Osteocyte (in vitro differentiated cells): ENCODE data around the gene PNPLA1. TPM values are rescaled to one million over a fixed set of nuclear protein-coding genes. Genes with fewer than 3 reads are reported as not detected.

Source experiments
- DNase-seq: peaks from one replicate; pipeline ENCODE4 v3.0.0; 2021; ENCODE audit warnings: mixed read lengths; ENCODE audit not compliant: unreplicated experiment; ENCODE audit errors: extremely low spot score
- H3K27ac Mint-ChIP-seq: one replicate; pipeline ENCODE4 v1.8.0; 2021; ENCODE audit warnings: mild to moderate bottlenecking, mixed read lengths; ENCODE audit not compliant: unreplicated experiment
- H3K27me3 Mint-ChIP-seq: one replicate; pipeline ENCODE4 v1.8.0; 2021; ENCODE audit warnings: mixed read lengths; ENCODE audit not compliant: unreplicated experiment
- H3K36me3 Mint-ChIP-seq: one replicate; pipeline ENCODE4 v1.8.0; 2021; ENCODE audit warnings: mixed read lengths; ENCODE audit not compliant: unreplicated experiment
- H3K4me1 Mint-ChIP-seq: one replicate; pipeline ENCODE4 v1.8.0; 2021; ENCODE audit warnings: mixed read lengths; ENCODE audit not compliant: unreplicated experiment
- H3K4me3 Mint-ChIP-seq: one replicate; pipeline ENCODE4 v1.8.0; 2021; ENCODE audit warnings: mild to moderate bottlenecking, moderate library complexity, mixed read lengths; ENCODE audit not compliant: unreplicated experiment
- H3K9me3 Mint-ChIP-seq: one replicate; pipeline ENCODE4 v1.8.0; 2021; ENCODE audit warnings: mixed read lengths; ENCODE audit not compliant: unreplicated experiment
- CTCF ChIP-seq: fragments of 200-600 bp; sonication (generic); IDR thresholded peaks from 2 replicates; pipeline ENCODE4 v1.5.0; 2021; ENCODE audit warnings: antibody characterized with exemption, mild to moderate bottlenecking, moderate library complexity
- total RNA-seq: library from RNA; stranded (reverse); gene quantifications from 2 replicates; pipeline ENCODE4 v1.2.1, GENCODE V29; 2021

Gene PNPLA1
- total RNA-seq, 1 donor from 2014 or later = not detected

- Mint-ChIP-seq H3K36me3 (no peaks in the 10 kb centered on the region), H3K4me1 (no peaks in the 10 kb centered on the region), H3K9me3 (no peaks in the 10 kb centered on the region), H3K4me3 (no peak overlapping the region), H3K27me3 (peaks cover 74% of the 10 kb centered on the region), H3K27ac (no peak overlapping the region)
- no peak for TF ChIP-seq CTCF
- DNase-seq = no peak
Observed at GRCh38 chr6:36283608-36284007, 13.7 kb downstream of the PNPLA1 start.

GRCh38 chr6:36284359-36284758 is 14.5 kb downstream of the PNPLA1 start:
- H3K27me3 Mint-ChIP-seq = peaks cover 72% of the 10 kb centered on the region
- no peak overlapping the region for H3K4me3 Mint-ChIP-seq
- H3K9me3 Mint-ChIP-seq = no peaks in the 10 kb centered on the region
- H3K27ac Mint-ChIP-seq = no peak overlapping the region
- no peaks in the 10 kb centered on the region for H3K36me3 Mint-ChIP-seq
- no peak for TF ChIP-seq CTCF
- no peaks in the 10 kb centered on the region for H3K4me1 Mint-ChIP-seq
- no peak for DNase-seq

- no peak for DNase-seq
- TF ChIP-seq CTCF = no peak
- Mint-ChIP-seq H3K4me3 (no peak overlapping the region), H3K27ac (no peak overlapping the region), H3K4me1 (no peaks in the 10 kb centered on the region), H3K27me3 (peaks cover 74% of the 10 kb centered on the region), H3K36me3 (no peaks in the 10 kb centered on the region), H3K9me3 (no peaks in the 10 kb centered on the region)
Observed at GRCh38 chr6:36285187-36285671, 15.4 kb downstream of the PNPLA1 start.

GRCh38 chr6:36285797-36286196 is 15.9 kb downstream of the PNPLA1 start:
- H3K4me1 Mint-ChIP-seq = no peaks in the 10 kb centered on the region
- H3K27ac Mint-ChIP-seq = no peak overlapping the region
- H3K27me3 Mint-ChIP-seq = peaks cover 72% of the 10 kb centered on the region
- DNase-seq = no peak
- no peak overlapping the region for H3K4me3 Mint-ChIP-seq
- no peak for TF ChIP-seq CTCF
- no peaks in the 10 kb centered on the region for H3K36me3 Mint-ChIP-seq
- no peaks in the 10 kb centered on the region for H3K9me3 Mint-ChIP-seq

- DNase-seq = no peak
- Mint-ChIP-seq H3K27ac (no peak overlapping the region), H3K36me3 (no peaks in the 10 kb centered on the region), H3K9me3 (no peaks in the 10 kb centered on the region), H3K27me3 (peaks cover 62% of the 10 kb centered on the region), H3K4me3 (no peak overlapping the region), H3K4me1 (no peaks in the 10 kb centered on the region)
- no peak for TF ChIP-seq CTCF
Observed at GRCh38 chr6:36286858-36287257, 17.0 kb downstream of the PNPLA1 start.
